GM12801 (cell line): Measurements from ENCODE around the gene GPR35.

Source experiments
- CTCF ChIP-seq: IDR thresholded peaks from one replicate; pipeline ENCODE4 v1.5.1; 2011; ENCODE audit warnings: control low read depth; ENCODE audit not compliant: insufficient read length; ENCODE audit errors: extremely low read depth

GPR35 gene

DNA sequence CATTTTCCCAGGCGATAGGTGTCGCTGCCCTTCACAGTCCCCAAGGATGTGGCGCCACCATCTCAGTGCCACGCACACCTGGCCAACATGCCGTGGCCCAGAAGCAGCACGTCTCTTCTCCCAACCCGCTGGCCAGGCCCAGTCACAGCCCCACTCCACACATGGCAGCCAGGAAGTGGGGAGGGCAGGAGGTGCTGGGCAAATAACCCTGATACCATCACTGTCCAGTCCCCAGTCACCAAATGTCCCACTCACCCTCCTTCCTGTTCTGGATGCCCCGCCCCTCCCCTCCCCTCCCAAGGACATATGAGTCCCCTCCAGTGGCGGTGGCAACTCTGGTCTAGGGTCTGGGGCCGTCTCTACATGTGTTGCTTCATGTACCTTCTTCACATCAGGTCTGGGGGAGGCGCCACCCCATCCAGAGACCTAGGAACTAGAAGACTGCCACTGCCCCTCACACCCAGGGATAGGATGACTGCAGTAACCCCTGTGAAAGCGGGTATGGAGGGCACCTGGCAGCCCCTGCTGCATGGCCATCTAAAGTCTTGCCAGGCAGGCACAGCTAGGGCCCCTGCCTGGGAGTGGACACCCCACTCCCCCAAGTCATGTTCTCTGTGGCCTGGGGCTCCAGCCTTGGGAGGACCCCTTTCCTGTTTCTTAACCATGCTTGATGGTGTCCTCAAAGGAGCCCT, 46.1 kb upstream of the GPR35 start:
- no peak for TF ChIP-seq CTCF

DNA sequence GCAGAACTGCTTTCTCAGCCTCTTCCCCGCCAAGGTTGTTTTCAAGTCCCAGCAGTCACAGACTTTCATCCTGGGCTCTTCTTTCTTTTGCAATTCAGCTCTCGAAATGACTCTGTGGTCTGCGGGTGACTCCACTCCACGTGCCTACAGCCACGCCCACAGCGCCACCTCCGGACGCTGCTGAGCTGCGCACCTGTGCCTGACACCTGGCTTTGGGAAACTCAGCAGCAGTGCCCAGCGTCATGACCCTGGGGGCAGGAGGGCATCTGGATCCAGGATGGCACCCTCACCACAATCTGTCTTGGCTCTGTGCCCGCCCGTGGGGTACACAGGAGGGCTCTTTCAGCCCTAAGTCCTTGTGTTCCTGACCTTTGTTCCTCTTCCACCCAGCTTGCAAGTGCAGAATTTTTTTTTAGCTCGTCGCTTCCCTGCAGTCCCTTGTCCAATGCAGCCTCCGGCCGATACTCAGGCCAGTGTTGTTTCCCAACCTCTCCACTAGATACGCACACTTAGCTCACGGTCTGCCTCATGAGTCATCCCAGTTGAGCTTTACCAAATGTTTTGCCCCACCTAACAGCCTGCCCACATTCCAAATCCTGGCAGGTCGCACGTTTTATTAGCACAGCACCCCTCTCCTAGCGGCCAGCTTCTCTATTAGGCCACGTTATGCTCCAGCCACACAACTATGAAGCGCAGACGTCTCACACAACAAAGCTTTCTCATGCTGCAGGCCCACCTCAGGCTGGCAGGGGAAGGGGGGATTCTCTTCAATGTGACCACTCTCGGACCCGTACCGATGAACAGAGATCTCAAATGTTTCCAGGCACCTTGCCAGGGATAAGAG, 45.3 kb upstream of the GPR35 start:
- TF ChIP-seq CTCF = peak; percentile 7

DNA sequence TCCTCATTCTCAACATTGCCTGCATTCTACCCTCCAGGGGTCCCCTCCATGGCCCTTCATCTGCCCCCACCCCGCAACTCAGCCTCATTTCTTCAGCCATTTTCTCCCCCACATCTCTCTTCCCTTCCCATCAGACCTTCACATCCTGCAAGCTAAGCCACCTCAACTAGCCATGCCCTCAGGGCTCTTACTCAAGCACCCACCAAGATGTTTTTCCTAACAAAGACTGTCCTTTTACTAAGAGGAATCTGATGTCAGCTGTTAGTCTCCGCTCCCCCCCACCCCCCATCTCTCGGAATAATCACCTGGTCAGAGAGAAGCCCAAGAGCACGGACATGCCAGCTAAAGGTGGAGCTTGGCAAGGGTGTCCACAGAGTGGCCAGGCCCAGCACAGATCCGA, 43.5 kb upstream of the GPR35 start:
- TF ChIP-seq CTCF = no peak

DNA sequence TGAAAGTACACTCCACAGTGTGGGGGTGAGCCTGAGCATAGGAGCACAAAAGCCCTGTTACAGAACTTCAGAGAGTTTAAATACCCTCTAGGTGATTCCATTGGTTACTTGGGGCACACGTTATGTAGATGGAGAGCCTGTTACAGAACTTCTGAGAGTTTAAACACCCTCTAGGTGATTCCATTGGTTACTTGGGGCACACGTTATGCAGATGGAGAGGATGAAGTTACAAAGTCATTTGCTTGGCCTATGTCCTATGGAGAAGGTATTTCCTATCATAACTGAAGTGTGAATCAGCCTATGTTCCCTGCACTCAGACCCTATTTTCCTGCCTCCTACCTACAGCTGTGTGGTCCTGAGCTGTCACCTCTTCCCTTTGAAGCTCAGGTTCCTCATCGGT, 42.5 kb upstream of the GPR35 start:
- TF ChIP-seq CTCF = no peak

DNA sequence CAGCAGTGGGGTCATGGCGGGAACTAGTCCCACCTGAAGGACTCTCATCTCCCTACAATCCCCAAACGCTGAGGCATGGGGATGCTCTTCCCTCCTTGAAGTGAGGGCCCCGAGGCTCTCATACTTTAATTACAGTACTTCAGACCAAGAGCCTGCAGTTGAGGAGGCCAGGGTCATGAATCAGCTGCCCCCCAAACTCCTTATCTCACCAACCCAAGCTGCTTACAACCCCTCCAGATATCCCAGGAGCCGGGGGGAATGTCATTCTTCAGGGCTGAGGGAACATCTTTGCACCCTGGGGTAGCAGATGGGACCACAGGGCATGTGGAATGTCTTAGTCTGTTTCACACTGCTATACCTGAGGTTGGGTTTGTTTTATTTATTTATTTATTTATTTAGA, 41.5 kb upstream of the GPR35 start:
- no peak for TF ChIP-seq CTCF

DNA sequence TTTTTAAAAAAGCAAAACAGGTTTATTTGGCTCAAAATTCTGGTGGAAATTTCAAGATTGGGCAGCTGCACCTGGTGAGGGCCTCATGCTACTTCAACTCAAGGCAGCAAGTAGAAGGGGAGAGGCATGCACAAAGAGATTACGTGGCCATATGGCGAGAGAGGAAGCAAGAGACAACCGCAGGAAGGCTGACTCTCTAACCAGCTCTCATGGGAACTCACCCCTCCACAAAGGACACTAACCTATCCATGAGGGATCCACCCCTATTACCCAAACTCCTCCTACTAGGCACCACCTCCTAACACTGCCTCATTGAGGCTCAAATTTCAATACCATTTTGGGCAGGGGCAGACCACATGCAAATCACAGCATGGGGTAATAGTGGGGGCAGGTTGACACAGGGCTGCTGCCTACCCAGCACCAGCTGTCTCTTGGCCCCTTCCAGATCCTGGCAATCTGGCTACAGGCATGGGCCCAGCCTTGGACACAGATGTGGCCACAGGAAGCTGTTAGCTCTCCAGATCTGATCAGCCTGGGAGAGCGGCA, 40.7 kb upstream of the GPR35 start:
- no peak for TF ChIP-seq CTCF

DNA sequence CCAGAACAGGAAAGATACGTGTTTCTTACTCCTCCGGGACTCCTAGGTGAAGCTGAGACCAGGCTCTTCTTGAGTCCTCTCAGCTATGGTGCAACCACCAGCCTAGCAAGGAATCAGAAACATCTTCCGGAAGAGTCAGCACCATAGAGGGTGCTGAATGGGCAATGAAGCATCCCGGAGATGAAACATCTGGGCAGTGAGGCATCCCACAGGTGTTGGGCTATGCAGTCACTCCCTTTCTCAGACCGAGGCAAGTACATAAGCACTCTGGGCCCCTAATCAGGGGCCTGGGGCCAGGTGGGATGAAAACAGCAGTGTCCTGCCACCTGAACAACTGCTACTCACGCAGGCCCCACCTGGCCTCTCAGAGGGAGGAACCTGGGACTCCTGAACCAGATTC, 40.2 kb upstream of the GPR35 start:
- no peak for TF ChIP-seq CTCF
